AG04449 (cell line): ENCODE measurements around the gene GPR137B.

ENCODE experiments used
- CTCF ChIA-PET: fragments of 350-600 bp; formaldehyde crosslinking; extraction: SDS; loops from one replicate; lab custom pipeline; 2021; ENCODE audit warnings: antibody characterized with exemption; lab: Yijun Ruan, JAX
- POLR2A ChIA-PET: fragments of 400-600, 350-600 bp; formaldehyde crosslinking; extraction: SDS; loops from one replicate; lab custom pipeline; 2020; ENCODE audit warnings: antibody characterized with exemption, inconsistent platforms; lab: Yijun Ruan, JAX
- DNase-seq: peaks from one replicate; pipeline ENCODE4 v3.0.0-alpha.2; 2010; ENCODE audit warnings: low read depth, low spot score
- H3K4me3 ChIP-seq: 2 replicates; pipeline ENCODE4 v1.5.1; 2011; ENCODE audit warnings: low read depth, mild to moderate bottlenecking, control low read depth, low read length
- TF ChIP-seq, protein P1 (sequence below): IDR thresholded peaks from one replicate; pipeline ENCODE4 v1.5.1; 2011; ENCODE audit warnings: mild to moderate bottlenecking, moderate library complexity, low read length, control low read depth, inconsistent platforms; ENCODE audit not compliant: insufficient read depth; ENCODE audit errors: missing control alignments

Gene GPR137B

DNA sequence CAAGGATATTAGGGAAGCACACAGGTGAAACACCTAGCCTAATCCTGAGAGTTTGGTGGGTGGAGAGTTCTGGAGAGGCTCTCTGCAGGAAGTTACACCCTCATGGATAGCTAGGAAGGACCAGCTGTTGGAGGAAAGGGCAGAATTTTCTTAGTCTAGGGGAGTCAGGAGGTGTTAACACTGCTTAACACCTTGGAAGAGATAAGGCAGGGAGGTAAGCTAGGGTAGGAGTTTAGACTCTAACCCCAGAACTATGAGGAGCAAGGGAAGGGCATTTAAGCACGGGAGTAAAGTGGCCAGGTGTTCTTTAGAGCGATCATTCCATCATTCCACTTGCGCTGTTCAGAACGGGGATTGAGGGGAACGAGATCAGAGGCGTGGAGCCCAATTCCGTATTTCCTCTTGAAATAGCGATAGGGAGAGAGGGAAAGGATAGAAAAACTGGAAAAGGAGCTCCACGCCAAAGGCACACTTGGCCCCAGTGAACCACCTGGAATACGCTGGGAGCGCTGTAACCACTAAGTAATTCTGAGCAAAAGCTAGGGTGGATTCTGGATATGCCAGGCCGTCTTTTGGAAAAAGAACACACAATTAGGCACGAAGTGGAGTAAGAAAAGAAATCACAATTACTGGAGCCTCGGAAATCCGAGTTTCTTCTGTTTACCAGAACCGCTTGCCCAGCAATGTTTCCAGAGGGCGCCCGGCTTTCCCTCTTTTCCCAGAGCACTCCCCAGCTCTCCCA is 1.5 kb upstream of the GPR137B start:
- peak overlapping the region; percentile 77 for H3K4me3 ChIP-seq
- CTCF ChIA-PET = interaction anchor here (1.4 kb wide), 1 partner anchor 350 kb away, joined by 3 read pairs; no protein-coding TSS in a partner anchor
- POLR2A ChIA-PET = no interaction called here
- TF ChIP-seq, protein P1, sequence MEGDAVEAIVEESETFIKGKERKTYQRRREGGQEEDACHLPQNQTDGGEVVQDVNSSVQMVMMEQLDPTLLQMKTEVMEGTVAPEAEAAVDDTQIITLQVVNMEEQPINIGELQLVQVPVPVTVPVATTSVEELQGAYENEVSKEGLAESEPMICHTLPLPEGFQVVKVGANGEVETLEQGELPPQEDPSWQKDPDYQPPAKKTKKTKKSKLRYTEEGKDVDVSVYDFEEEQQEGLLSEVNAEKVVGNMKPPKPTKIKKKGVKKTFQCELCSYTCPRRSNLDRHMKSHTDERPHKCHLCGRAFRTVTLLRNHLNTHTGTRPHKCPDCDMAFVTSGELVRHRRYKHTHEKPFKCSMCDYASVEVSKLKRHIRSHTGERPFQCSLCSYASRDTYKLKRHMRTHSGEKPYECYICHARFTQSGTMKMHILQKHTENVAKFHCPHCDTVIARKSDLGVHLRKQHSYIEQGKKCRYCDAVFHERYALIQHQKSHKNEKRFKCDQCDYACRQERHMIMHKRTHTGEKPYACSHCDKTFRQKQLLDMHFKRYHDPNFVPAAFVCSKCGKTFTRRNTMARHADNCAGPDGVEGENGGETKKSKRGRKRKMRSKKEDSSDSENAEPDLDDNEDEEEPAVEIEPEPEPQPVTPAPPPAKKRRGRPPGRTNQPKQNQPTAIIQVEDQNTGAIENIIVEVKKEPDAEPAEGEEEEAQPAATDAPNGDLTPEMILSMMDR = no peak
- DNase-seq = no peak

DNA sequence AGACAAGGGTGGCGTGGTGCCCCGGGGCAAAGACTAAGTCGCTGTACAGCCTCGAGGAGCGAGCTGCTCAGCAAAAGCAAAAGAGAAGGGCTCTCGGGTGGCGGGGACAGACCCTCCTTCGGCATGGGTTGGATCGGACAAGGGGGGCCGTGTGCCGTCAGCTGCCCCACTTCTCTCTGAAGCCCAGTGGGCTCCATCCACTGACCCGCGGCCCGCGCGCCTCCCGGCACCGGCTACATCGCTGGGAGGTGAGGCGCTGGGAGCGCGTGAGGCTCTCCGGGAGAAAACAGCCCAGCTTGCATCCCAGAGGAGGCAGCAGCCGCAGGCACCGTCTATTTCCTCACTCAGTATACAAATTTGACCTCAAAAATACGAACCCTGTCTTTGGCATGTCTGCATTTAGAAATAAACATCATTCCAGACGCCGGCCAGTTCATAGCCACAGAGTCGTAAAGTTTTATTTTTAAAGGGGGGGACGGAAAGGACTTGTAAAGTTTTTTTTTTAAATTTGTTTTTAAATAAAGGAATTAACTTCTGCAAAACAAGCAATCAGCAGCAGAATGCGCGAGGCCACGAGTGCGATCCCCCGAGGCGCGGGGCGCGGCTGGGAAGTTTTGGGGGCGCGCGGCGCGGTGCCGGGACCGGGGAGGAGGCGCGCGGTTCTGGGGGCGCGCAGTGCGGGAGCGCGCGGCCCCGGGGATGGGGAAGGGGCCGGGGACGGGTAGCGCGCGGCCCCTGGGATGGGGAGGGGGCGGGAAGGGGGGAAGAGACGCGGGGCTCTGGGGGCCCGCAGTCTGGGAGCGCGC is 689 bp upstream of the GPR137B start:
- no peak for DNase-seq
- TF ChIP-seq, protein P1 = no peak
- H3K4me3 ChIP-seq = peak overlapping the region; percentile 77
- ChIA-PET POLR2A (no interaction called here), CTCF (interaction anchor here (1.4 to 1.5 kb wide), 2 partner anchors 7 to 349 kb away, joined by 3 to 4 read pairs; no protein-coding TSS in a partner anchor)

DNA sequence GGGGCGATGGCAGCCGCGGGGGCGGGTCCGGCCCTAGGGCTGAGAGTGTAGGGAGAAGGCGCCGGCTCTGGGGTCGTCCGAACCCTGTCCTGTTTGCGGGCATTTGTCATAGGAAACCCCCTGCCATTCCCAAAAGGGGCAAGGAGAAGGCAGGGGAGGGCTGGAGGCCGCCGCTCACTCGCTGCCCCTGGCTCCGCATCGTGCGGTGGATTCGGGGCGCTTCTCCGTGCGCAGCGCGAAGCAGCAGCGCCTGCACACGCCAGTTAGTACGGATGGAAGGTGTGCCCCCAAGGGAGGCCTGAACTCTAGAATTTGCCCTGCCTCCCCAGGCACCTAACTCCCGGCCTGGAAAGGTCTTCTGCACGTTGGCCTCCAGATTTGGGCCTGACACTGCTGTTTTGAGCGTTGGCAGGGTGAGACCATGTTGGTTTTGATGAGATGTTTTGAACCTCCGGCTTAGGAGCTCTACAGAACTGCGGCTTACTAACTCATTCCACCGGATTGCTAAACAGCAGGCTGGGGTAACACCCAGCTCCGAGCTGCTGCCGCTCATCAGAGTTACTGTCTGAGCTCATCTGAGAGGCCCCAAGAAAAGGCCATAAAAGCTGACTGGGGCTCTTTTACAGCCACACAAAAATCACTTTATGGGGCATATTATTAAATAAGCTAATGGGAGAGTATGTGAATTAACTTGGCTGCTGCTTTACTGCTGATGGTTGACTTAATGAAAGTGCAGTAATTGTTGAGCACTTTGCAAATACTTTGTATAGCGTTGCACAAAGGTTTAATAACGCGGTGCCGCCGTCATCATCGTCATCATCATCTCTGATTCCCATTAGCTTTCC is 987 bp downstream of the GPR137B start:
- ChIA-PET POLR2A (no interaction called here), CTCF (interaction anchor here (0.6 to 1.5 kb wide), 2 partner anchors 9 to 32 kb away, joined by 3 to 4 read pairs; no protein-coding TSS in a partner anchor)
- peak; percentile 28 for DNase-seq
- TF ChIP-seq, protein P1 = no peak
- peak overlapping the region; percentile 77 for H3K4me3 ChIP-seq

DNA sequence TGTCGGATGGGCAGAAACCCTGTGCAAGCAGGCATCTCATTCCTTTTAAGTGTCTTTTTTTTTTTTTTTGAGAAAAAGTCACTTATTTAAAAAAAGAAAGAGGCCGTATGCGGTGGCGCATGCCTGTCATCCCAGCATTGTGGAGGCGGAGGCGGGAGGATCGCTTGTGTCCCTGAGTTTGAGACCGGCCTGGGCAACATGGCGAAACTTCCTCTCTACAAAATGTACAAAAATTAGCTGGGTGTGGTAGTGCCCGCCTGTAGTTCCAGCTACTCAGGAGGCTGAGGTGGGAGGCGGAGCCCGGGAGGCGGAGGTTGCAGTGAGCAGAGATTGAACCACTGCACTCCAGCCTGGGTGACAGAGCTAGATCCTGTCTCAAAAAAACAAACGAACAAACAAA is 1.7 kb downstream of the GPR137B start:
- no peak for DNase-seq
- ChIA-PET CTCF (no interaction called here), POLR2A (no interaction called here)
- peak overlapping the region; percentile 77 for H3K4me3 ChIP-seq
- TF ChIP-seq, protein P1 = no peak

DNA sequence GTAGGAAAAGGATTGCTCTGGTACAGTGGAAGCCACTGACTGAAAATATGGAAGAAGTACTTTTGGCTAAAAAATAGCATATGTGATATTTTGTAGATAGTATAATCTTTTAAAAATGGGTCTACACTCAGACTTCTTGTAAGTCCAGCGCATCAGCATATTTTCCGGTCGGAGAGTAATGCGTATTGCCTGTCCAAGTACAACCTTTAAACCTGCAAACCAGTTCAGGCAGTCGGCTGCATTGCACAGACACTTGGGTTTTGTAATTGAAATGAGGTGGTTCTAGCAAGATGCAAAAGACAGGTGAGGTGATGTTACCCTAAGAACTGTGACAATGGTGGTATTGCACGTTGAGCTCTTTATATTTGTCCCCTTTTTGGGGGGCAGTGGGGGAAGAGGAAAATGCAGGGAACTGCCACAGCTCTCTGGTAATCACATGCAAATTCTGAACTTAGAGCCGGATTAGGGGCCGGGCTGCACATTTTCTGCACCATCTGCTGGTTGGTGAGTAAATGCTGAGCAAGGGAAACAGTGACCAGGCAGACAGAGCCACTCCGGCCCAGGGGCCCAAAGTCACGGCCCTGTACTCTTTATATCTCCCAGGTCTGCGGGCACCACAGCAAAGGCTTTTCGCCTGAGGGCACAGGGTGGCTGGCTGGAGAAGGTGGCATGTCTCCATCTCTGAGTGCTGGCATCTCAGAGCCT is 2.3 kb downstream of the GPR137B start:
- H3K4me3 ChIP-seq = no peak overlapping the region
- ChIA-PET POLR2A (no interaction called here), CTCF (no interaction called here)
- TF ChIP-seq, protein P1 = no peak
- DNase-seq = no peak
